Measurements from ENCODE around the gene ACADVL.

DNA sequence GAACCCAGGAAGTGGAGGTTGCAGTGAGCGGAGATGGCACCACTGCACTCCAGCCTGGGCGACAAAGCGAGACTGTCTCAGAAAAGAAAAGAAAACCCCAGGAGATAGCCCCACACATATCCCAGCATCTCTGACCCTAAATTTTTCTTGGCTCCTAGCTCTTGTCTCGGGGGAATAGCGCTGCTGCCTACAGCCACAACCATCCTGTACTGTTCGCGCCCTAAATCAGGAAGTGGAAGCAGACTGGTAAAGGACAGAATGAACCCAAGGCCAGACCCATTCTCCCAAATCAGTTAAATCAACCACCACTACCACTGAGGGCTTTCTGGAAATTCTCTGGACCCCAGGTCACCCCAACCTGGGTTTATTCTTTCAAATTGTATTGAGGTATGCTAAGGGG lies 30.1 kb downstream of the ACADVL start:
- TF ChIP-seq CTCF (IDR thresholded peaks at IDR 0.05) (no peak), POLR2A (IDR thresholded peaks at IDR 0.05) (no peak)

Measured in esophagus squamous epithelium (tissue), 4 donors.